ENCODE measurements around the gene GUK1. TPM values are rescaled to one million over a fixed set of nuclear protein-coding genes. Genes with fewer than 3 reads are reported as not detected.
A peak's percentile ranks its signal among the peaks of the same experiment; 100 is the strongest.

Gene GUK1
- polyA plus RNA-seq, 1 donor: 153 TPM

GRCh38 chr1:228150461-228151179 is 10.5 kb downstream of the GUK1 start:
- DNase-seq: peak; percentile 72

GRCh38 chr1:228151180-228151925 is 11.3 kb downstream of the GUK1 start:
- DNase-seq: no peak

- no peak for DNase-seq
Observed at GRCh38 chr1:228152097-228152917, 12.2 kb downstream of the GUK1 start.

- DNase-seq: no peak
Observed at GRCh38 chr1:228152918-228153258, 12.8 kb downstream of the GUK1 start.

GRCh38 chr1:228154021-228154669 is 14.1 kb downstream of the GUK1 start:
- DNase-seq: no peak

- DNase-seq: no peak
Observed at GRCh38 chr1:228154670-228155571, 14.8 kb downstream of the GUK1 start.

GRCh38 chr1:228155596-228156514 is 15.8 kb downstream of the GUK1 start:
- DNase-seq: no peak

GRCh38 chr1:228156515-228156881 is 16.4 kb downstream of the GUK1 start:
- no peak for DNase-seq

GRCh38 chr1:228156941-228157728 is 17.1 kb downstream of the GUK1 start:
- no peak for DNase-seq

- no peak for DNase-seq
Observed at GRCh38 chr1:228157729-228158126, 17.6 kb downstream of the GUK1 start.

GRCh38 chr1:228158151-228159007 is 18.3 kb downstream of the GUK1 start:
- DNase-seq: no peak

GRCh38 chr1:228159008-228159665 is 19.1 kb downstream of the GUK1 start:
- no peak for DNase-seq

GRCh38 chr1:228160201-228160761 is 20.2 kb downstream of the GUK1 start:
- no peak for DNase-seq

GRCh38 chr1:228161362-228161761 is 21.3 kb downstream of the GUK1 start:
- no peak for DNase-seq

- DNase-seq: no peak
Observed at GRCh38 chr1:228161866-228162265, 21.8 kb downstream of the GUK1 start.

GRCh38 chr1:228162286-228163006 is 22.4 kb downstream of the GUK1 start:
- no peak for DNase-seq

All from hindlimb muscle (tissue), 1 donor.